OCI-LY3 (cell line): ENCODE results near the gene DPCD.

Experiments used
- H2AFZ ChIP-seq: fragments of 200-600, 300-600 bp; shearing (Covaris generic); 2 replicates; pipeline ENCODE4 v1.6.0; 2014; ENCODE audit warnings: antibody characterized with exemption, low read depth, low read length
- H3K27ac ChIP-seq: fragments of 200-600, 300-600 bp; sonication (generic); 2 replicates; pipeline ENCODE4 v1.5.1; 2014; ENCODE audit warnings: mild to moderate bottlenecking, low read length, moderate library complexity, mixed read lengths
- H3K27me3 ChIP-seq: fragments of 200-600, 300-600 bp; sonication (generic); 2 replicates; pipeline ENCODE4 v1.6.1; 2014; ENCODE audit warnings: low read depth, low read length, mixed read lengths
- H3K36me3 ChIP-seq: fragments of 200-600, 300-600 bp; sonication (generic); replicated peaks from 2 replicates; pipeline ENCODE3; 2014; ENCODE audit warnings: low read depth, low read length, mixed read lengths
- H3K4me1 ChIP-seq: fragments of 300-600, 200-600 bp; sonication (generic); 2 replicates; pipeline ENCODE4 v1.6.1; 2014; ENCODE audit warnings: low read length, mixed read lengths
- H3K4me2 ChIP-seq: fragments of 200-600, 300-600 bp; sonication (generic); 2 replicates; pipeline ENCODE4 v1.6.1; 2014; ENCODE audit warnings: low read length, mixed read lengths
- H3K4me3 ChIP-seq: fragments of 300-600, 200-600 bp; sonication (generic); 2 replicates; pipeline ENCODE4 v1.5.1; 2014; ENCODE audit warnings: antibody characterized with exemption, mild to moderate bottlenecking, low read length, moderate library complexity
- H3K79me2 ChIP-seq: fragments of 300-600, 200-600 bp; shearing (Covaris generic); 2 replicates; pipeline ENCODE4 v1.6.1; 2014; ENCODE audit warnings: mild to moderate bottlenecking, low read length, mixed read lengths
- H3K9ac ChIP-seq: fragments of 300-600, 200-600 bp; shearing (Covaris generic); 2 replicates; pipeline ENCODE4 v1.6.0; 2014; ENCODE audit warnings: mild to moderate bottlenecking, low read length, moderate library complexity
- H3K9me3 ChIP-seq: fragments of 200-600, 300-600 bp; shearing (Covaris generic); 2 replicates; pipeline ENCODE4 v1.6.1; 2014; ENCODE audit warnings: low read length, mixed read lengths; ENCODE audit not compliant: insufficient read depth
- H4K20me1 ChIP-seq: fragments of 200-600, 300-600 bp; sonication (generic); 2 replicates; pipeline ENCODE4 v1.6.1; 2016; ENCODE audit warnings: low read length, mixed read lengths; ENCODE audit not compliant: insufficient read depth
- EZH2phosphoT487 ChIP-seq: fragments of 200-600 bp; shearing (Covaris generic); IDR thresholded peaks from 2 replicates; pipeline ENCODE4 v1.6.1; 2018; ENCODE audit warnings: antibody characterized with exemption, mixed run types, low read depth
- TF ChIP-seq, protein P1 (sequence below): fragments of 200-600, 300-600 bp; sonication (generic); IDR thresholded peaks from 2 replicates; pipeline ENCODE4 v1.5.1; 2014; ENCODE audit warnings: antibody characterized with exemption, low read length, low read depth

DPCD gene

DNA sequence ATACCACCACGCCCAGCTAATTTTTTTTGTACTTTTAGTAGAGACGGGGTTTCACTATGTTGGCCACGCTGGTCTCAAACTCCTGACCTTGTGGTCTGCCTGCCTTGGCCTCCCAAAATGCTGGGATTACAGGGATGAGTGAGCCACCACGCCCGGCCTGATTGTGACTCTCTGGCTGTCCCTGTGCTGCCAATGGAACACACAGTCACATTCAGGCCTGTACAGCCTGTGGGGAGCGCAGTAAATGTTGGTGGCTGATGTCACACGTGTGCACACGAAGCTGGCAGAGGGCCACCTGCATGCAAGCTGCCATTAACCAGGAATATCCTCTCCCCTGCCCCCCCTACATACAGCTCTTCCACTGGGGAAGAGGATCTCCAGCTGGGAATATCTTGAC lies 22.2 kb upstream of the DPCD start:
- no peak overlapping the region for H3K27ac ChIP-seq
- no peaks in the 10 kb centered on the region for H3K9me3 ChIP-seq
- no peaks in the 10 kb centered on the region for H3K79me2 ChIP-seq
- no peak overlapping the region for H3K4me3 ChIP-seq
- H3K4me2 ChIP-seq = no peak overlapping the region
- no peak overlapping the region for H2AFZ ChIP-seq
- H3K4me1 ChIP-seq = no peaks in the 10 kb centered on the region; the same call in 1 of the 2 replicates
- TF ChIP-seq EZH2phosphoT487 = no peak
- TF ChIP-seq, protein P1, sequence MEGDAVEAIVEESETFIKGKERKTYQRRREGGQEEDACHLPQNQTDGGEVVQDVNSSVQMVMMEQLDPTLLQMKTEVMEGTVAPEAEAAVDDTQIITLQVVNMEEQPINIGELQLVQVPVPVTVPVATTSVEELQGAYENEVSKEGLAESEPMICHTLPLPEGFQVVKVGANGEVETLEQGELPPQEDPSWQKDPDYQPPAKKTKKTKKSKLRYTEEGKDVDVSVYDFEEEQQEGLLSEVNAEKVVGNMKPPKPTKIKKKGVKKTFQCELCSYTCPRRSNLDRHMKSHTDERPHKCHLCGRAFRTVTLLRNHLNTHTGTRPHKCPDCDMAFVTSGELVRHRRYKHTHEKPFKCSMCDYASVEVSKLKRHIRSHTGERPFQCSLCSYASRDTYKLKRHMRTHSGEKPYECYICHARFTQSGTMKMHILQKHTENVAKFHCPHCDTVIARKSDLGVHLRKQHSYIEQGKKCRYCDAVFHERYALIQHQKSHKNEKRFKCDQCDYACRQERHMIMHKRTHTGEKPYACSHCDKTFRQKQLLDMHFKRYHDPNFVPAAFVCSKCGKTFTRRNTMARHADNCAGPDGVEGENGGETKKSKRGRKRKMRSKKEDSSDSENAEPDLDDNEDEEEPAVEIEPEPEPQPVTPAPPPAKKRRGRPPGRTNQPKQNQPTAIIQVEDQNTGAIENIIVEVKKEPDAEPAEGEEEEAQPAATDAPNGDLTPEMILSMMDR = no peak
- H4K20me1 ChIP-seq = no peaks in the 10 kb centered on the region
- peaks cover 14% of the 10 kb centered on the region; the same call in 1 of the 2 replicates for H3K27me3 ChIP-seq
- no peaks in the 10 kb centered on the region for H3K36me3 ChIP-seq
- H3K9ac ChIP-seq = no peak overlapping the region

DNA sequence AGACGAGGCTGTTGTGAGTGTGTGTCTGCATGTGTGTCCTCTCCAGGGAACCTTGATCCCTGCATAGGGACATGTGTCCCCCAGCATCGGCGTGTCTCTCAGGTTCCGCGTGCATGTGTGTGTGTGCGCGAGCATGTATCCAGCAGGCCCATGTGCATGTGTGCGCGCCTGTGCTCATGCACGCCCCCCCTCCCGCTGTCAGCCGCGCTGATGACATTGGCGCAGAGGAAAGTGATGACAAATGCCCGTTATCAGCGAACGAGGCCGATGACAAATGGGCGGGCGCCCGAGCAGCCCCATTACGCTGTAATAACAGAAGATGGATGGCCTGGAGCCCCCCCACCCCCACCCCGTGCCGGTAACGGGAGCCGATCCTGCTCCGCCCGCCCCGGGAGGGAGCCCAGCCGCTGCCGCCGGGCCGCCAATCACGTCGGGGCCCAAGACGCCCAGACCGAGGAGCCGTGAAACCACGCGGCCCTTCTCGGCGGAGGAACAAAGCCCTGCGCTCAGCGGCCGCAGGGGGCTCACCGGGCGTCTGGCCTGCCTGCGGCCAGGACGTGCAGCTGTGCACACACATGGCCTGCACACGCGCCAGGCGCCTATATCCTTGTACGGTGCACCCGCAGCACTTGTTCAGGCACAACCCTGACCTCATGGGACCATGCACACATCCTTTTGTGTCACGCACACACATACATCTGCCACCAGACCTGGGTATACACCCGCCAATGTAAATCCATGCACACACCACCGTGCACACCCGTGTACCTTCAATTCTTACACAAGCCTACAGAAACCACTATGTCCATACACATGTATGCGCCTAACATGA lies 21.6 kb upstream of the DPCD start:
- H3K27me3 ChIP-seq = peaks cover 14% of the 10 kb centered on the region; the same call in 1 of the 2 replicates
- no peak overlapping the region for H3K27ac ChIP-seq
- no peaks in the 10 kb centered on the region; the same call in 1 of the 2 replicates for H3K4me1 ChIP-seq
- no peaks in the 10 kb centered on the region for H3K36me3 ChIP-seq
- no peaks in the 10 kb centered on the region for H3K9me3 ChIP-seq
- no peak overlapping the region for H2AFZ ChIP-seq
- no peak overlapping the region for H3K4me3 ChIP-seq
- H3K9ac ChIP-seq = no peak overlapping the region
- TF ChIP-seq, protein P1 = no peak
- TF ChIP-seq EZH2phosphoT487 = no peak
- no peak overlapping the region for H3K4me2 ChIP-seq
- no peaks in the 10 kb centered on the region for H4K20me1 ChIP-seq
- no peaks in the 10 kb centered on the region for H3K79me2 ChIP-seq

DNA sequence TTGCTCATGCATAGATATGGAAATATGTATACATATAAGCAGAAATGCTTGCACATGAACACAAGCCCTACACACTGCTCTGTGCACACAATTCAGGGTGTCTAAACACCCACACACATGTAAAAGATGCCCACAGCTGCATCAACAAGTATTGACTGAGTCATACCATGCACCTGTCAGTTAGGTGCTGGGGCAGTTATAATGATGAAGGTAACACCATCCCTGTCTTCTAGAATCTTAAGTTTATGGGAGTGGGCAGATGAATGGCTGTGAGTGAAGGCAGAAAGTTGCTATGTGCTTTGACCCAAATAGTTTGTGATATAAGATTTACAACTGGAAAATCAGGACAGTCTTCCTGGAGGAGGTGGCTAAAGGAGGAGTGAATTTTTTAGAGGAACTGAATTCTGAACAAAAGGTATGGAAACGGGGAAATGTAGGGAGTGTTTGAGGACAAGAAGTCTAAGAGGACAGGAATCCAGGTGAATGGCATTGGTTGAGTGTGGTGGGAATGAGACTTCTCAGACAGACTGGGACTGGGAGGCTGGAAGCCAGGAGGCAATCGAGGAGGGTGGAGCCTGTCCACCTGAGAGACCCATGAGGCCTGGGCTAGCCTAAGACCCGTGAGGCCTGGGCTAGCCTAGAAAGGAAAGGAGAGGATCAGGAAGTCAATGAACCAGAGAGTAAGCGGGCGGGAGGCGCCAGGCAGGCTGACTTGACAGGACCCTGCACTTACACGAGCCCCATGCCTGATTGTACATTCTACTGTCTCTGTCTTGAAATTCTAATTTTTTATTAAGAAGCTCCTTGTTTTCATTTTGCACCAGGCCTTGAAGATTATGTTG lies 20.7 kb upstream of the DPCD start:
- Histone ChIP-seq H3K27me3 (peaks cover 14% of the 10 kb centered on the region; the same call in 1 of the 2 replicates), H3K9ac (no peak overlapping the region), H3K4me3 (no peak overlapping the region), H2AFZ (no peak overlapping the region), H3K79me2 (no peaks in the 10 kb centered on the region), H3K27ac (no peak overlapping the region), H3K4me1 (no peaks in the 10 kb centered on the region; the same call in 1 of the 2 replicates), H4K20me1 (no peaks in the 10 kb centered on the region), H3K4me2 (no peak overlapping the region), H3K36me3 (no peaks in the 10 kb centered on the region), H3K9me3 (no peaks in the 10 kb centered on the region)
- TF ChIP-seq EZH2phosphoT487 = no peak
- TF ChIP-seq, protein P1 = no peak
